Nephron (organoid): ENCODE results near the gene CT47C1.
A peak's percentile ranks its signal among the peaks of the same experiment; 100 is the strongest.

ENCODE experiments used
- H3K27ac Mint-ChIP-seq, 3 experiments: 2 replicates each; pipeline ENCODE4 v1.8.0; 2020; ENCODE audit warnings: mixed read lengths in 3 of 3, mild to moderate bottlenecking in 2 of 3, moderate library complexity in 1 of 3
- H3K27me3 Mint-ChIP-seq: 2 replicates; pipeline ENCODE4 v1.8.0; 2021; ENCODE audit warnings: low read depth, mild to moderate bottlenecking, moderate library complexity, mixed read lengths
- H3K36me3 Mint-ChIP-seq: 2 replicates; pipeline ENCODE4 v1.8.0; 2020; ENCODE audit warnings: low read depth, mixed read lengths
- H3K4me1 Mint-ChIP-seq: 2 replicates; pipeline ENCODE4 v1.8.0; 2020; ENCODE audit warnings: mixed read lengths
- H3K4me3 Mint-ChIP-seq, 3 experiments: 2 replicates each; pipeline ENCODE4 v1.8.0; 2020; ENCODE audit warnings: mild to moderate bottlenecking in 3 of 3, mixed read lengths in 3 of 3, moderate library complexity in 2 of 3
- H3K9me3 Mint-ChIP-seq: 2 replicates; pipeline ENCODE4 v1.8.0; 2020; ENCODE audit warnings: mixed read lengths
- TF ChIP-seq, protein P1 (sequence below), 3 experiments: fragments of 200-600 bp; sonication (generic); IDR thresholded peaks; one replicate each; pipeline ENCODE4 v1.5.0; 2021; ENCODE audit warnings: antibody characterized with exemption in 3 of 3; ENCODE audit not compliant: unreplicated experiment in 3 of 3

CT47C1 gene

GRCh38 chrX:119055687-119056086 is 17.1 kb upstream of the CT47C1 start:
- Mint-ChIP-seq H3K27me3 (no peaks in the 10 kb centered on the region), H3K9me3 (peaks cover 3% of the 10 kb centered on the region), H3K4me3 (no peak overlapping the region), H3K36me3 (no peaks in the 10 kb centered on the region), H3K4me1 (peaks cover 7% of the 10 kb centered on the region), H3K27ac (peak overlapping the region in 2 of 3 experiments; percentile 53 to 79)
- TF ChIP-seq, protein P1, sequence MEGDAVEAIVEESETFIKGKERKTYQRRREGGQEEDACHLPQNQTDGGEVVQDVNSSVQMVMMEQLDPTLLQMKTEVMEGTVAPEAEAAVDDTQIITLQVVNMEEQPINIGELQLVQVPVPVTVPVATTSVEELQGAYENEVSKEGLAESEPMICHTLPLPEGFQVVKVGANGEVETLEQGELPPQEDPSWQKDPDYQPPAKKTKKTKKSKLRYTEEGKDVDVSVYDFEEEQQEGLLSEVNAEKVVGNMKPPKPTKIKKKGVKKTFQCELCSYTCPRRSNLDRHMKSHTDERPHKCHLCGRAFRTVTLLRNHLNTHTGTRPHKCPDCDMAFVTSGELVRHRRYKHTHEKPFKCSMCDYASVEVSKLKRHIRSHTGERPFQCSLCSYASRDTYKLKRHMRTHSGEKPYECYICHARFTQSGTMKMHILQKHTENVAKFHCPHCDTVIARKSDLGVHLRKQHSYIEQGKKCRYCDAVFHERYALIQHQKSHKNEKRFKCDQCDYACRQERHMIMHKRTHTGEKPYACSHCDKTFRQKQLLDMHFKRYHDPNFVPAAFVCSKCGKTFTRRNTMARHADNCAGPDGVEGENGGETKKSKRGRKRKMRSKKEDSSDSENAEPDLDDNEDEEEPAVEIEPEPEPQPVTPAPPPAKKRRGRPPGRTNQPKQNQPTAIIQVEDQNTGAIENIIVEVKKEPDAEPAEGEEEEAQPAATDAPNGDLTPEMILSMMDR (IDR thresholded peaks at IDR 0.05; ENCODE audit: unreplicated experiment in 3 of 3), result no peak

- no peaks in the 10 kb centered on the region for H3K9me3 Mint-ChIP-seq
- TF ChIP-seq, protein P1 (IDR thresholded peaks at IDR 0.05; ENCODE audit: unreplicated experiment in 3 of 3), result no peak
- peaks cover 10% of the 10 kb centered on the region for H3K4me1 Mint-ChIP-seq
- H3K27me3 Mint-ChIP-seq, result no peaks in the 10 kb centered on the region
- no peak overlapping the region for H3K4me3 Mint-ChIP-seq
- peak overlapping the region; percentile 69 to 87 (median 81) for H3K27ac Mint-ChIP-seq
- no peaks in the 10 kb centered on the region for H3K36me3 Mint-ChIP-seq
Observed at GRCh38 chrX:119062750-119063374, 9.9 kb upstream of the CT47C1 start.

GRCh38 chrX:119063428-119063827 is 9.4 kb upstream of the CT47C1 start:
- Mint-ChIP-seq H3K27ac (peak overlapping the region; percentile 69 to 87 (median 81)), H3K27me3 (no peaks in the 10 kb centered on the region), H3K36me3 (no peaks in the 10 kb centered on the region), H3K4me3 (no peak overlapping the region), H3K4me1 (peaks cover 10% of the 10 kb centered on the region), H3K9me3 (no peaks in the 10 kb centered on the region)
- TF ChIP-seq, protein P1 (IDR thresholded peaks at IDR 0.05; ENCODE audit: unreplicated experiment in 3 of 3), result no peak

- Mint-ChIP-seq H3K27me3 (no peaks in the 10 kb centered on the region), H3K4me1 (peaks cover 10% of the 10 kb centered on the region), H3K36me3 (no peaks in the 10 kb centered on the region), H3K4me3 (no peak overlapping the region), H3K27ac (no peak overlapping the region), H3K9me3 (peaks cover 7% of the 10 kb centered on the region)
- TF ChIP-seq, protein P1 (IDR thresholded peaks at IDR 0.05; ENCODE audit: unreplicated experiment in 3 of 3), result peak; percentile 47 to 60 (median 59)
Observed at GRCh38 chrX:119067023-119067739, 5.6 kb upstream of the CT47C1 start.

GRCh38 chrX:119069128-119069527 is 3.7 kb upstream of the CT47C1 start:
- peaks cover 11% of the 10 kb centered on the region for H3K9me3 Mint-ChIP-seq
- no peak overlapping the region for H3K4me3 Mint-ChIP-seq
- H3K27ac Mint-ChIP-seq, result no peak overlapping the region
- no peaks in the 10 kb centered on the region for H3K36me3 Mint-ChIP-seq
- TF ChIP-seq, protein P1 (IDR thresholded peaks at IDR 0.05; ENCODE audit: unreplicated experiment in 3 of 3), result no peak
- peaks cover 3% of the 10 kb centered on the region for H3K27me3 Mint-ChIP-seq
- no peaks in the 10 kb centered on the region for H3K4me1 Mint-ChIP-seq
